GM12864 (cell line): ENCODE measurements around the gene ERLIN1.

Experiments
- DNase-seq: peaks from one replicate; pipeline ENCODE4 v3.0.0-alpha.2; 2011; ENCODE audit warnings: low read depth
- H3K4me3 ChIP-seq: 2 replicates; pipeline ENCODE4 v1.5.1; 2011; ENCODE audit warnings: mild to moderate bottlenecking, low read depth, low read length, control low read depth
- CTCF ChIP-seq: IDR thresholded peaks from 2 replicates; pipeline ENCODE4 v1.5.1; 2011; ENCODE audit warnings: low read depth, mild to moderate bottlenecking, moderate library complexity, low read length, control low read depth, inconsistent platforms; ENCODE audit errors: missing control alignments

Gene ERLIN1

GRCh38 chr10:100138921-100139496 lies 46.8 kb downstream of the ERLIN1 start:
- no peak for TF ChIP-seq CTCF
- no peak for DNase-seq
- no peak overlapping the region for H3K4me3 ChIP-seq

GRCh38 chr10:100135486-100135885 lies 50.3 kb downstream of the ERLIN1 start:
- no peak overlapping the region for H3K4me3 ChIP-seq
- TF ChIP-seq CTCF: no peak
- no peak for DNase-seq

GRCh38 chr10:100133801-100134200 lies 52.0 kb downstream of the ERLIN1 start:
- no peak for TF ChIP-seq CTCF
- H3K4me3 ChIP-seq: no peak overlapping the region
- DNase-seq: no peak

- no peak overlapping the region for H3K4me3 ChIP-seq
- no peak for DNase-seq
- no peak for TF ChIP-seq CTCF
These were observed 53.4 kb downstream of the ERLIN1 start for GRCh38 chr10:100132427-100132826.

- TF ChIP-seq CTCF: no peak
- DNase-seq: no peak
- H3K4me3 ChIP-seq: no peak overlapping the region
These were observed 54.3 kb downstream of the ERLIN1 start for GRCh38 chr10:100131571-100131970.

- DNase-seq: no peak
- no peak for TF ChIP-seq CTCF
- no peak overlapping the region for H3K4me3 ChIP-seq
These were observed 55.0 kb downstream of the ERLIN1 start for GRCh38 chr10:100130831-100131230.

- no peak for DNase-seq
- no peak for TF ChIP-seq CTCF
- no peak overlapping the region for H3K4me3 ChIP-seq
These were observed 56.4 kb downstream of the ERLIN1 start for GRCh38 chr10:100129424-100129823.
